GM12865 (cell line): ENCODE measurements around the gene SKI.

Experiments
- DNase-seq: peaks from one replicate; pipeline ENCODE4 v3.0.0; 2010; ENCODE audit warnings: low read depth
- H3K4me3 ChIP-seq: 2 replicates; pipeline ENCODE4 v1.5.1; 2011; ENCODE audit warnings: mild to moderate bottlenecking, low read depth, low read length, control low read depth
- TF ChIP-seq, protein P1 (sequence below): IDR thresholded peaks from 2 replicates; pipeline ENCODE4 v1.5.1; 2011; ENCODE audit warnings: low read length, control low read depth, low read depth, inconsistent platforms; ENCODE audit not compliant: insufficient read depth; ENCODE audit errors: missing control alignments

SKI gene

DNA sequence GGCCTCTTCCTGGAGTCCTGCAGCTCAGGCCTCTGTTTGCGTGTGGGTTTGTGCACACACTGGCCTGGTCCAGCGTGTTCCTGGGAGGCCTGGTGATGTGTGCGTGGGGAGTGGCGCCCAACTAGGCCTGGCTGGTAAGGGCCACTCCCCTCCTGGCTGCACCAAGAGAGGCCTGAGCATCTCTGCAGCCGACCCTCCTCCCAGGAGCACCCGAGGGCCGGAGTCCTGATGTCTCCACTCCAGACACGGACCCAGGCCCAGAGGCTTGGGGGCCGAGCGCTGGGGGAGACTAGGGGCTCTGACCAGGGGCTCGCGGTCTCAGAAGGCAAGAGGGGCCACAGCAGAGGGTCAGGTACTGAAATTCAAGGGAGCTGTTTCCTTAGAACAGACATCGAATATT is 130.0 kb downstream of the SKI start:
- H3K4me3 ChIP-seq: no peak overlapping the region
- TF ChIP-seq, protein P1, sequence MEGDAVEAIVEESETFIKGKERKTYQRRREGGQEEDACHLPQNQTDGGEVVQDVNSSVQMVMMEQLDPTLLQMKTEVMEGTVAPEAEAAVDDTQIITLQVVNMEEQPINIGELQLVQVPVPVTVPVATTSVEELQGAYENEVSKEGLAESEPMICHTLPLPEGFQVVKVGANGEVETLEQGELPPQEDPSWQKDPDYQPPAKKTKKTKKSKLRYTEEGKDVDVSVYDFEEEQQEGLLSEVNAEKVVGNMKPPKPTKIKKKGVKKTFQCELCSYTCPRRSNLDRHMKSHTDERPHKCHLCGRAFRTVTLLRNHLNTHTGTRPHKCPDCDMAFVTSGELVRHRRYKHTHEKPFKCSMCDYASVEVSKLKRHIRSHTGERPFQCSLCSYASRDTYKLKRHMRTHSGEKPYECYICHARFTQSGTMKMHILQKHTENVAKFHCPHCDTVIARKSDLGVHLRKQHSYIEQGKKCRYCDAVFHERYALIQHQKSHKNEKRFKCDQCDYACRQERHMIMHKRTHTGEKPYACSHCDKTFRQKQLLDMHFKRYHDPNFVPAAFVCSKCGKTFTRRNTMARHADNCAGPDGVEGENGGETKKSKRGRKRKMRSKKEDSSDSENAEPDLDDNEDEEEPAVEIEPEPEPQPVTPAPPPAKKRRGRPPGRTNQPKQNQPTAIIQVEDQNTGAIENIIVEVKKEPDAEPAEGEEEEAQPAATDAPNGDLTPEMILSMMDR: no peak
- DNase-seq: no peak

DNA sequence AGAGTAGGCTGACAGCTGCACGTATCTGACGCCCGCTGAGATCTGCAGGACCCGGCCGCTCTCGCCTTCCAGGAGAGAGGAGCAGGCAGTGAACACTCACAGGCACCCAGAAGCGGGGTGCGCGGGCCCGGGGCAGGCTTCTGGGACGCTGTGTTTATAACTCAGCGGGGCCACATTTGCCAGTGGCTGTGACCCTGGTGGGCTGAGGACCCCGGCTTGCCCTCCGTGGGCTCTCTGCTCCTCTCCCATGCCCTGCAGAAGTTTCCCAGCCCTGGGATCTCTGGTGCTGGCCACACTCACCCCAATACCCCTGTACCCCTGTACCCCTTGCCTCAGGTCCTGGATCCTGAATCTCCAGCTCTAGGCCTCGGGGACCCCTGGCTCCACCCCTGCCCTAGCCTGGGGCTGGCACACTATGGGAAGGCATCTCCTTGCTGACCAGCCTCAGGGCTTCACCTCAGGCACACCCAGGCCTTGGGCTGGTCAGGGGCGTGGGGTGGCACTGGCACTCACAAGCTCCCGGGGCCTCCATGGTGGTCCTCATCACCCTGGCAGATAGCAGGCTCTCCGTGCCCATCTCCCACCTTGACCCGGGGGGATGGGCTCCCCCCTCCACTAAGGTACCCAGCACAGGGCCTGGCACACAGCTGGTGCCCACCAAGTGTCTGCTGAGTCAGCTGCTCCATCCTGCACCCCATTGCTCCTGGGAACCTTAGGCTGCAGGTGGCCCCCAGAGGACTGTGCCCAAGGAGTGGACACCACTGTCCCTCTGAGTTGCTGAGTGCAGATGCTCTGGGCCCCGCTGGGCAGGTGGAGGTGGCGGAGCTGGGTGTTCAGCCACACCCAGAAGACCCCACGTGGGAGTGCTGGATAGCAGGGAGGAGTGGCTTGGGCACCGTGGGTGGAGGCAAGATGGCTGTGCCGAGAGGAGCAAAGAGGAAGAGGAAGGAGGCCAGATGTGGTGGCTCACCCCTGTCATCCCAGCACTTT is 130.8 kb downstream of the SKI start:
- DNase-seq: no peak
- H3K4me3 ChIP-seq: no peak overlapping the region
- TF ChIP-seq, protein P1: no peak
